Fibroblast of the conjunctiva (primary cell): ENCODE measurements around the gene ADGRV1.
"Not testable (repeated sequence)": the region's sequence is repeated elsewhere in the genome, so short reads cannot be mapped to it uniquely, and the experiment has no call there.

Source experiments
- DNase-seq: peaks from one replicate; pipeline ENCODE4 v3.0.0-alpha.2; 2010; ENCODE audit warnings: low read depth

Gene ADGRV1

GRCh38 chr5:91000743-91001142 is 442.1 kb downstream of the ADGRV1 start:
- DNase-seq = no peak

- no peak for DNase-seq
These were observed 448.1 kb downstream of the ADGRV1 start for GRCh38 chr5:91006713-91007112.

- no peak for DNase-seq
These were observed 448.7 kb downstream of the ADGRV1 start for GRCh38 chr5:91007251-91007650.

- no peak for DNase-seq
These were observed 449.3 kb downstream of the ADGRV1 start for GRCh38 chr5:91007780-91008402.

- no peak for DNase-seq
These were observed 451.5 kb downstream of the ADGRV1 start for GRCh38 chr5:91010090-91010489.

GRCh38 chr5:91011029-91011428 is 452.4 kb downstream of the ADGRV1 start:
- no peak for DNase-seq

GRCh38 chr5:91012867-91013266 is 454.3 kb downstream of the ADGRV1 start:
- not testable (repeated sequence) for DNase-seq

GRCh38 chr5:91016322-91016721 is 457.7 kb downstream of the ADGRV1 start:
- DNase-seq = no peak

- peak; percentile 80 for DNase-seq
These were observed 458.5 kb downstream of the ADGRV1 start for GRCh38 chr5:91016954-91017700.

- peak; percentile 31 for DNase-seq
These were observed 459.6 kb downstream of the ADGRV1 start for GRCh38 chr5:91018200-91018599.

- DNase-seq = no peak
These were observed 460.2 kb downstream of the ADGRV1 start for GRCh38 chr5:91018712-91019371.

GRCh38 chr5:91020065-91020800 is 461.6 kb downstream of the ADGRV1 start:
- no peak for DNase-seq

- no peak for DNase-seq
These were observed 463.9 kb downstream of the ADGRV1 start for GRCh38 chr5:91022518-91022917.

GRCh38 chr5:91024206-91024605 is 465.6 kb downstream of the ADGRV1 start:
- DNase-seq = no peak

GRCh38 chr5:91024727-91025126 is 466.1 kb downstream of the ADGRV1 start:
- DNase-seq = peak; percentile 43

- DNase-seq = no peak
These were observed 466.9 kb downstream of the ADGRV1 start for GRCh38 chr5:91025449-91025848.

GRCh38 chr5:91025956-91026355 is 467.4 kb downstream of the ADGRV1 start:
- DNase-seq = no peak

GRCh38 chr5:91026466-91026865 is 467.9 kb downstream of the ADGRV1 start:
- DNase-seq = no peak

- no peak for DNase-seq
These were observed 469.0 kb downstream of the ADGRV1 start for GRCh38 chr5:91027405-91028139.

- DNase-seq = no peak
These were observed 469.9 kb downstream of the ADGRV1 start for GRCh38 chr5:91028499-91028956.

- DNase-seq = no peak
These were observed 472.2 kb downstream of the ADGRV1 start for GRCh38 chr5:91030521-91031401.
